K562 (cell line): ENCODE data around the gene CCR7. TPM values are rescaled to one million over a fixed set of nuclear protein-coding genes. Genes with fewer than 3 reads are reported as not detected.

Source experiments
- ATAC-seq: fragments of 200-7000 bp; cut with Tn5 transposase; 3 replicates; pipeline ENCODE4 v1.9.1; 2020; ENCODE audit warnings: moderate library complexity
- BruUV-seq: library from RNA; stranded (reverse); fragments of 400-500 nt; replicated peaks from 2 replicates; lab custom pipeline; 2021; lab: Mats Ljungman, UMichigan
- CTCF ChIA-PET: fragments of 300-600 bp; formaldehyde crosslinking; extraction: SDS; loops from one replicate; lab custom pipeline; 2021; ENCODE audit warnings: low intra/inter-chr PET ratio; lab: Yijun Ruan, JAX
- POLR2A ChIA-PET: fragments of 300-600, 350-650 bp; sonication (Branson Sonifier 250); formaldehyde crosslinking; extraction: SDS; loops from one replicate; lab custom pipeline; 2021; ENCODE audit warnings: antibody characterized with exemption, inconsistent platforms; lab: Yijun Ruan, JAX
- DNase-seq, 4 experiments: peaks; one replicate each; pipeline versions ENCODE4 v3.0.0 to v3.0.0-alpha.2; 2011 to 2018; ENCODE audit warnings: low spot score in 3 of 4, mixed read lengths in 3 of 4; ENCODE audit errors: extremely low read depth in 1 of 4
- FAIRE-seq: peaks from 2 replicates; lab custom pipeline; 2011; peaks lifted over from hg19 to GRCh38; lab: Jason Lieb, UNC
- H2AFZ ChIP-seq: 2 replicates; pipeline ENCODE4 v1.6.0; 2011; ENCODE audit warnings: low read depth, low read length, control low read depth, inconsistent platforms
- H3K27ac ChIP-seq: fragments of 200-600 bp; 3 replicates; pipeline ENCODE4 v1.8.0; 2011; ENCODE audit warnings: low read depth, mild to moderate bottlenecking, control low read depth, inconsistent platforms, low read length, moderate library complexity, mixed read lengths; ENCODE audit errors: extremely low read depth
- H3K27me3 ChIP-seq, 2 experiments: fragments of 300-600 bp in 1 of 2; 2 replicates in 1 of 2; 3 replicates in 1 of 2; pipeline versions ENCODE4 v1.6.0 to v1.8.0; 2011; ENCODE audit warnings: inconsistent platforms in 2 of 2, low read length in 2 of 2, mild to moderate bottlenecking in 1 of 2, mixed read lengths in 1 of 2, moderate library complexity in 1 of 2; ENCODE audit not compliant: control insufficient read depth in 2 of 2, insufficient read depth in 2 of 2
- H3K36me3 ChIP-seq: fragments of 300-600 bp; 3 replicates; pipeline ENCODE4 v1.8.0; 2011; ENCODE audit warnings: mild to moderate bottlenecking, low read length, inconsistent platforms; ENCODE audit not compliant: control insufficient read depth, insufficient read depth
- H3K4me1 ChIP-seq, 2 experiments: fragments of 200-600 bp in 1 of 2; replicated peaks in 1 of 2; 2 replicates in 1 of 2; 3 replicates in 1 of 2; pipeline versions ENCODE4 v1.5.1 to v1.8.0; 2011; ENCODE audit warnings: inconsistent platforms in 2 of 2, low read length in 2 of 2, mild to moderate bottlenecking in 1 of 2, mixed read lengths in 1 of 2, moderate library complexity in 1 of 2; ENCODE audit not compliant: control insufficient read depth in 2 of 2, insufficient read depth in 2 of 2
- H3K4me2 ChIP-seq: 2 replicates; pipeline ENCODE4 v1.6.1; 2011; ENCODE audit warnings: low read length, control low read depth, inconsistent platforms, mixed read lengths; ENCODE audit not compliant: insufficient read depth
- H3K4me3 ChIP-seq: fragments of 200-600 bp; sonication (generic), shearing (Covaris generic); 2 replicates; pipeline ENCODE4 v1.5.1; 2016; ENCODE audit warnings: control low read depth, inconsistent platforms
- H3K79me2 ChIP-seq: fragments of 200-600 bp; 3 replicates; pipeline ENCODE4 v1.8.0; 2011; ENCODE audit warnings: low read length, inconsistent platforms; ENCODE audit not compliant: control insufficient read depth, insufficient read depth
- H3K9ac ChIP-seq, 2 experiments: 2 replicates each; pipeline versions ENCODE4 v1.6.0 to v1.6.1; 2011; ENCODE audit warnings: low read depth in 2 of 2, low read length in 2 of 2, control low read depth in 1 of 2, inconsistent platforms in 1 of 2, mild to moderate bottlenecking in 1 of 2, mixed read lengths in 1 of 2; ENCODE audit not compliant: insufficient read depth in 1 of 2
- H3K9me1 ChIP-seq: one replicate; pipeline ENCODE4 v1.6.0; 2011; ENCODE audit warnings: inconsistent platforms, mild to moderate bottlenecking, low read length, moderate library complexity; ENCODE audit not compliant: control insufficient read depth, insufficient read depth
- H3K9me3 ChIP-seq: replicated peaks from 2 replicates; pipeline ENCODE4 v1.5.1; 2011; ENCODE audit warnings: low read depth, low read length, inconsistent platforms; ENCODE audit not compliant: control insufficient read depth, insufficient read depth
- H4K20me1 ChIP-seq: replicated peaks from 2 replicates; pipeline ENCODE4 v1.6.1; 2011; ENCODE audit warnings: low read length, inconsistent platforms, mixed read lengths; ENCODE audit not compliant: control insufficient read depth, insufficient read depth
- RB1 ChIP-seq: fragments of 450-650 bp; IDR thresholded peaks from 2 replicates; pipeline ENCODE4 v1.6.1; 2017; ENCODE audit warnings: low read depth, mild to moderate bottlenecking
- ZNF217 ChIP-seq: sonication (generic); formaldehyde crosslinking; IDR thresholded peaks from 2 replicates; pipeline ENCODE4 v1.8.0; 2022; ENCODE audit warnings: mild to moderate bottlenecking, missing genetic modification reagents
- ZNF263 ChIP-seq: sonication (generic); formaldehyde crosslinking; IDR thresholded peaks from 2 replicates; pipeline ENCODE4 v1.8.0; 2022; ENCODE audit warnings: mild to moderate bottlenecking, missing genetic modification reagents, borderline replicate concordance
- WGBS: fragments of 100-300 bp; shearing (Covaris generic); methylation state at CpG from one replicate; pipeline ENCODE4 v1.1.6; 2016; ENCODE audit warnings: low coverage, mixed read lengths; ENCODE audit not compliant: insufficient coverage; ENCODE audit errors: missing lambda C conversion rate; 5-methylcytosine and 5-hydroxymethylcytosine counted together
- in situ Hi-C: fragments of 300-500 bp; cut with MboI; formaldehyde crosslinking; loops from 4 replicates; pipeline ENCODE4 v1.15.0; 2018; ENCODE audit warnings: inconsistent platforms, mixed read lengths
- intact Hi-C: fragments of 100-400 bp; cut with micrococcal nuclease; formaldehyde crosslinking; loops from 2 replicates; pipeline ENCODE4 v1.14.2; 2022
- polyA plus RNA-seq, 8 experiments: library from polyadenylated mRNA; depleted of rRNA in 4 of 8; stranded (reverse) in 5 of 8; unstranded in 3 of 8; fragments of >200 nt; fragmentation: Nextera tagmentation in 2 of 8; fragmentation: Illumina TruSeq in 1 of 8; extraction: Ambion mirVana in 2 of 8; extraction: Trizol in 1 of 8; gene quantifications; 2 replicates each; pipeline versions ENCODE4 v1.2.1 to v1.2.3, GENCODE V29; 2011 to 2014; ENCODE audit warnings: inconsistent platforms in 1 of 8, missing spikeins in 1 of 8
- total RNA-seq, 7 experiments: library from RNA; depleted of rRNA in 6 of 7; stranded (reverse); fragments of >200 nt in 6 of 7; fragmentation: Illumina TruSeq in 2 of 7; extraction: Trizol in 2 of 7; gene quantifications; 2 replicates each; pipeline versions ENCODE4 v1.2.1 to v1.2.3, GENCODE V29; 2011 to 2021; ENCODE audit warnings: low replicate concordance in 1 of 7

CCR7 gene
- total and polyA plus RNA-seq, 9 of the 15 experiments (the other 6 are each of a cell fraction or from before 2014, with no cell fraction given) = 0.14 to 1.4 (median 0.56) TPM

DNA sequence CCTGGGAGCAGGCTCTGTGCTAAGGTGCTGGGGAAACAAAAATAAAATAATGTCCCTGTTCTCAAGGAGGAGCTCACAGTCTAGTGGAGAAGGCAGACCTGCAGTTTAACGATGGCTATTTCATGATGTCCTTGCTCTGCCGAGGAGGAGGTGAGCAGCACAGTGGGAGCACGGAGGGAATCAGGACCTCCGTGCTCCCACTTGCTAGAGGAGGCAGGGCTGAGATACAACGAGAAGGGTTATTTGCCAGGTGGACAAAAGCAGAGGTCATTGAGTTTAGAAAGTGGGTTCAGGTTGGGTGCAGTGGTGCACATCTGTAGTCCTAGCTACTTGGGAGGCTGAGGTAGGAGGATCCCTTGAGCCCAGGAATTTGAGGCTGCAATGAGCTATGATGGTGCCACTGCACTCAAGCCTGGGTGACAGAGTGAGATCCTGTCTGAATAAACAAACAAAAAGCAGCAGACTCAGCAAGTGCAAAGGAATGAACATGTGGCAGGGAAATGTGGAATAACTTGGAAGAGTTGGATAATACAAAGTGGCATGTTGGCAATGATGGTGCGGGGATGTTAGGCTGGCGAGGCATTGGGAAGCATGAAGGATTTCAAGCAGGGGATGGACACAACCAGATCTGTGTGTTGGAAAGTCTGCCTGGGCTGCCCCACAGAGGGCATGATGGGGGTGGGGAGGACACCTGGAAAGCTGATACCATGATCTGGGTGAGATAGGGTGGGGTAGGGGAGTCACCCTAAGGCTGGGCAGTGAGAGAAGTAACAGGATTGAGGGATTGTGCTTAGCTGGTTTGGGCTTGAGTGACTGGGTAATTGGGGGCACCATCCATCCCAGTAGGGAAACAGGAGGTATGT is 51.0 kb downstream of the CCR7 start:
- intact Hi-C loops (no loop called here), in situ Hi-C loops (no loop called here)
- Histone ChIP-seq H2AFZ (no peak overlapping the region), H3K27ac (no peak overlapping the region), H3K9me1 (no peaks in the 10 kb centered on the region), H3K9me3 (no peaks in the 10 kb centered on the region), H3K4me1 (peaks cover 30 to 41% of the 10 kb centered on the region in 2 experiments), H3K9ac (no peak overlapping the region), H3K36me3 (no peaks in the 10 kb centered on the region), H4K20me1 (no peaks in the 10 kb centered on the region), H3K79me2 (no peaks in the 10 kb centered on the region), H3K4me2 (no peak overlapping the region), H3K27me3 (no peaks in the 10 kb centered on the region), H3K4me3 (no peak overlapping the region)
- CTCF ChIA-PET = no interaction called here
- FAIRE-seq (no peak), ATAC-seq (no peak), DNase-seq (no peak)
- peak; percentile 84 for TF ChIP-seq ZNF263 (CRISPR knock-in tag)
- TF ChIP-seq RB1 = no peak
- no TSS peak for BruUV-seq
- POLR2A ChIA-PET = interaction anchor here (0.6 to 1.0 kb wide), 2 partner anchors 8 to 38 kb away, joined by 3 to 6 read pairs; no protein-coding TSS in a partner anchor
- 72% methylated on average over 7 of the region's 7 CpGs for WGBS

DNA sequence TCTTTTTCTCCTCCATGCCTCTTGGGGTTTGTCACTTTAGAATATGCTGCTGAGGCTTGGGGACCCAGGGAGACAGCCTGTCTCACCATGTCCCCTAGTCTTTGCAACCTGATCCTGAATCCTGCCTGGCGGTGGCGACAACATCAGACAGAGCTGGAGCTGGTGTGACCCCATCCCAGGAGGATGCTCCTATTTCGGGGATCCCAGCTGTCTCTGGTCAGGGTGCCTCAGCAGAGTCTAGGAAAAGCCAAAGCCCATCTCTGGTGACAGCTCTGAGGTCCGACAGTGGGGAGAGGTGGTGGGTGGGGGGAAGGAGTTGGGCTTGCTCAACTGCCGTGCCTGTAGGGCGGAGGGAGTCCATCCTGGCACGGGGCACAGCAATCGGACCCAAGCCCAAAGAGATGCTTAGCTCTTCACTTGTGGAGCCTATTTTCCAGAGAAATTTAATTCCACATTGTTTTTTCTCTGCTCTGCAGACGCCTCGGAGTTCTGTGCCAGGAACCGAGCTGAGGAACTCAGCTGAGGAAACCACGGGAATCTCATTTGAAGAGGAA is 53.5 kb downstream of the CCR7 start:
- ChIA-PET POLR2A (interaction anchor here (0.6 to 1.5 kb wide), 3 partner anchors 24 to 89 kb away, joined by 3 to 4 read pairs (median 4); no protein-coding TSS in a partner anchor), CTCF (no interaction called here)
- TF ChIP-seq ZNF217 (CRISPR knock-in tag) = no peak
- no peaks in the 10 kb centered on the region for H3K9me1 ChIP-seq
- no peak overlapping the region for H3K4me2 ChIP-seq
- no peak for DNase-seq
- WGBS = 73% methylated on average over 11 of the region's 12 CpGs
- in situ Hi-C loops = no loop called here
- H3K36me3 ChIP-seq = no peaks in the 10 kb centered on the region
- no peak for FAIRE-seq
- H3K79me2 ChIP-seq = no peaks in the 10 kb centered on the region
- H3K4me3 ChIP-seq = no peak overlapping the region
- no TSS peak for BruUV-seq
- no peaks in the 10 kb centered on the region for H3K9me3 ChIP-seq
- H3K4me1 ChIP-seq = peaks cover 21 to 22% of the 10 kb centered on the region in 2 experiments
- peak overlapping the region; percentile 17; the same call in 1 of the 2 replicates for H2AFZ ChIP-seq
- no peak for ATAC-seq
- peak overlapping the region in 1 of 2 experiments; percentile 80; a peak in 2 of 4 replicates for H3K9ac ChIP-seq
- no peaks in the 10 kb centered on the region for H4K20me1 ChIP-seq
- intact Hi-C loops = no loop called here
- no peaks in the 10 kb centered on the region for H3K27me3 ChIP-seq
- no peak overlapping the region for H3K27ac ChIP-seq
